HCT116 (cell line): ENCODE data around the gene VMAC. TPM values are rescaled to one million over a fixed set of nuclear protein-coding genes. Genes with fewer than 3 reads are reported as not detected.

Experiments used
- ATAC-seq: fragments of 200-7000 bp; cut with Tn5 transposase; 2 replicates; pipeline ENCODE4 v1.9.1; 2020; ENCODE audit warnings: mild to moderate bottlenecking, moderate library complexity
- BruUV-seq: library from RNA; stranded (reverse); fragments of 400-500 nt; replicated peaks from 2 replicates; lab custom pipeline; 2021; lab: Mats Ljungman, UMichigan
- CTCF ChIA-PET: fragments of 300-600 bp; sonication (Branson Sonifier 250); formaldehyde crosslinking; loops from one replicate; lab custom pipeline; 2021; ENCODE audit warnings: antibody characterized with exemption; lab: Charles Lee
- POLR2A ChIA-PET: fragments of 300-600, 350-600 bp; sonication (Branson Sonifier 250); formaldehyde crosslinking; loops from one replicate; lab custom pipeline; 2021; ENCODE audit warnings: antibody characterized with exemption; lab: Charles Lee
- RAD21 ChIA-PET, 2 experiments: fragments of 300-600 bp; sonication (Branson Sonifier 250); formaldehyde crosslinking; loops; one replicate each; lab custom pipeline; 2023; ENCODE audit warnings: low total read pairs in 2 of 2; ENCODE audit not compliant: uncharacterized antibody in 2 of 2, unreplicated experiment in 2 of 2, low non-redundant PET in 1 of 2; lab: Charles Lee
- DNase-seq: peaks from one replicate; pipeline ENCODE4 v3.0.0-alpha.2; 2010; ENCODE audit warnings: low read depth, low spot score
- H2AFZ ChIP-seq: fragments of 200-600 bp; shearing (Covaris generic), sonication (generic); 2 replicates; pipeline ENCODE4 v1.6.1; 2017; ENCODE audit warnings: low read depth, mixed run types, mixed read lengths, antibody characterized with exemption, low read length; ENCODE audit not compliant: poor library complexity, severe bottlenecking
- H3K27ac ChIP-seq: 2 replicates; pipeline ENCODE4 v1.5.1; 2012; ENCODE audit warnings: low read depth, low read length
- H3K27me3 ChIP-seq: fragments of 200-600 bp; sonication (generic); 2 replicates; pipeline ENCODE4 v1.6.1; 2016; ENCODE audit warnings: mixed run types, low read length, mixed read lengths; ENCODE audit not compliant: insufficient read depth
- H3K36me3 ChIP-seq, 2 experiments: fragments of 200-500 bp in 1 of 2; fragments of 200-600 bp in 1 of 2; sonication (Bioruptor generic) in 1 of 2; sonication (generic) in 1 of 2; 2 replicates each; pipeline versions ENCODE4 v1.5.1 to v1.6.1; 2014 to 2016; ENCODE audit warnings: low read length in 2 of 2, inconsistent platforms in 1 of 2, mixed read lengths in 1 of 2, mixed run types in 1 of 2; ENCODE audit not compliant: insufficient read depth in 2 of 2, control insufficient read depth in 1 of 2
- H3K4me1 ChIP-seq, 2 experiments: fragments of 200-600 bp in 1 of 2; sonication (generic) in 1 of 2; 2 replicates each; pipeline versions ENCODE4 v1.5.1 to v1.6.1; 2012 to 2017; ENCODE audit warnings: low read length in 2 of 2, inconsistent platforms in 1 of 2, mild to moderate bottlenecking in 1 of 2, mixed read lengths in 1 of 2, mixed run types in 1 of 2, moderate library complexity in 1 of 2; ENCODE audit not compliant: insufficient read depth in 2 of 2, control insufficient read depth in 1 of 2
- H3K4me2 ChIP-seq: fragments of 200-600 bp; sonication (generic); 2 replicates; pipeline ENCODE4 v1.6.1; 2017; ENCODE audit warnings: mixed run types, low read length, mixed read lengths
- H3K4me3 ChIP-seq, 2 experiments: fragments of 200-600 bp in 1 of 2; sonication (generic) in 1 of 2; replicated peaks in 1 of 2; 2 replicates each; pipeline ENCODE4 v1.5.1; 2011 to 2016; ENCODE audit warnings: low read length in 2 of 2, control low read depth in 1 of 2, low read depth in 1 of 2, mild to moderate bottlenecking in 1 of 2, mixed read lengths in 1 of 2, mixed run types in 1 of 2
- H3K79me2 ChIP-seq: fragments of 200-600 bp; sonication (generic); 2 replicates; pipeline ENCODE4 v1.6.1; 2017; ENCODE audit warnings: mild to moderate bottlenecking, mixed run types, low read length, moderate library complexity, mixed read lengths; ENCODE audit not compliant: insufficient read depth
- H3K9ac ChIP-seq: fragments of 200-600 bp; sonication (generic); 2 replicates; pipeline ENCODE4 v1.6.1; 2016; ENCODE audit warnings: low read length, mixed read lengths
- H3K9me2 ChIP-seq: fragments of 200-600 bp; sonication (generic), shearing (Covaris generic); 2 replicates; pipeline ENCODE4 v1.6.1; 2017; ENCODE audit warnings: mixed run types, mild to moderate bottlenecking, moderate library complexity; ENCODE audit not compliant: insufficient read depth
- H3K9me3 ChIP-seq, 2 experiments: fragments of 200-500 bp in 1 of 2; fragments of 200-600 bp in 1 of 2; sonication (Bioruptor generic) in 1 of 2; sonication (generic) in 1 of 2; 2 replicates each; pipeline ENCODE4 v1.6.1; 2014 to 2017; ENCODE audit warnings: low read length in 2 of 2, mixed read lengths in 2 of 2, inconsistent platforms in 1 of 2, low read depth in 1 of 2, mild to moderate bottlenecking in 1 of 2, mixed run types in 1 of 2, moderate library complexity in 1 of 2; ENCODE audit not compliant: control insufficient read depth in 1 of 2, insufficient read depth in 1 of 2
- H4K20me1 ChIP-seq: fragments of 200-600 bp; sonication (generic), shearing (Covaris generic); 2 replicates; pipeline ENCODE4 v1.6.1; 2017; ENCODE audit warnings: mixed run types, mild to moderate bottlenecking, moderate library complexity; ENCODE audit not compliant: insufficient read depth
- CBX3 ChIP-seq: IDR thresholded peaks from 2 replicates; pipeline ENCODE4 v1.6.1; 2012; ENCODE audit warnings: low read depth
- EGR1 ChIP-seq: IDR thresholded peaks from 2 replicates; pipeline ENCODE4 v1.6.1; 2012; ENCODE audit warnings: low read depth
- JUND ChIP-seq: IDR thresholded peaks from 2 replicates; pipeline ENCODE4 v1.6.1; 2012
- POLR2AphosphoS5 ChIP-seq: IDR thresholded peaks from 2 replicates; pipeline ENCODE4 v1.6.1; 2011; ENCODE audit warnings: mild to moderate bottlenecking, low read depth, low read length, moderate library complexity
- RAD21 ChIP-seq: IDR thresholded peaks from 2 replicates; pipeline ENCODE4 v1.6.1; 2012; ENCODE audit warnings: low read depth, mild to moderate bottlenecking
- TCF7L2 ChIP-seq: IDR thresholded peaks from 2 replicates; pipeline ENCODE4 v1.7.0; 2011; ENCODE audit warnings: borderline replicate concordance, inconsistent platforms; ENCODE audit not compliant: insufficient read depth, insufficient read length; ENCODE audit errors: extremely low read depth
- intact Hi-C: fragments of 100-400 bp; cut with micrococcal nuclease; formaldehyde crosslinking; loops from 2 replicates; pipeline ENCODE4 v1.10.0; 2022
- total RNA-seq: library from RNA; stranded (reverse); gene quantifications from one replicate; pipeline ENCODE4 v1.2.1, GENCODE V29; 2021; ENCODE audit not compliant: unreplicated experiment
- TF ChIP-seq, protein P1 (sequence below): IDR thresholded peaks from 2 replicates; pipeline ENCODE4 v1.6.1; 2012
- TF ChIP-seq, protein P2 (sequence below): IDR thresholded peaks from 2 replicates; pipeline ENCODE4 v1.6.1; 2011; ENCODE audit warnings: mild to moderate bottlenecking, low read length, moderate library complexity; ENCODE audit not compliant: insufficient replicate concordance; ENCODE audit errors: extremely low read depth
- TF ChIP-seq, protein P3 (sequence below), 3 experiments: fragments of 200-600 bp in 1 of 3; sonication (generic) in 1 of 3; IDR thresholded peaks in 2 of 3; conservative IDR thresholded peaks in 1 of 3; 2 replicates each; pipeline ENCODE4 v1.5.1; 2012 to 2017; ENCODE audit warnings: low read depth in 2 of 3, low read length in 2 of 3, antibody characterized with exemption in 1 of 3, borderline replicate concordance in 1 of 3, control low read depth in 1 of 3, mild to moderate bottlenecking in 1 of 3, mixed read lengths in 1 of 3, mixed run types in 1 of 3, moderate library complexity in 1 of 3; ENCODE audit not compliant: insufficient read depth in 1 of 3

The VMAC gene
- total RNA-seq, 1 experiment from 2014 or later, result 2.1 TPM

DNA sequence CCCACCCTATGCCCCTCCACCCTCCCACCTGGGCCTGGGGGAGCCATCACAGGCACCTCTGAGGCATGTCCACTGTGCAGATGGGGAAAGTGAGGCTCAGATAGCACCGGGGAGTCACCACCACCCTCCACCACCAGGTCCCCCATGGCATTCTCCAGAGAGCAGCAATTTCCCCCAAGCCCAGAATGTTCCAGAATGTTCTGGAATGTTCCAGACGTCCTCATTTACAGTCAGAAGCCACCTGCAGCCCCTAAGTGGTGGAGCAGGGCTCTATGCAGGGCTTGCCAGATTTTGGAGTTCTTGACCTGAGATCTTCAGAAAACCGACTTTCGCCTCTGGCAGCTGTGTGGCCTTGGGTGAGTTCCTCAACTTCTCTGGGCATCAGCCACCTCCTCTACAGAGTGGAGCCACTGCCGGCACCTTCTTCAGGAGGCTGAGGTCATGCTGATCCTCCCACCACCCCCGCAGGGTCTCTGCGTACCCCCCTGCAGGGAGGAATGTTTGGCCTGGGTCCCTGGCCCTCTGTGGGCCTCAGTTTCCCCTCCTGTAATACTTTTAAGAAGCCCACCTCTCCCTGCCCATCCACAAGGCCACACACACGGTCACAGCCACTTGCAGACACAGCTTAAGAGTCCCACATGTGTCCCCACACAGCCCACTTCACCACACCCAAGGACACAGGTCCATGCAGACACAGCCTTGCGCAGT is 40.5 kb upstream of the VMAC start:
- H3K36me3 ChIP-seq, result no peaks in the 10 kb centered on the region
- no peaks in the 10 kb centered on the region; a peak in 1 of 4 replicates for H3K4me1 ChIP-seq
- H4K20me1 ChIP-seq, result no peaks in the 10 kb centered on the region
- H3K9ac ChIP-seq, result no peak overlapping the region
- H3K27ac ChIP-seq, result no peak overlapping the region
- H2AFZ ChIP-seq, result no peak overlapping the region
- TF ChIP-seq CBX3 (no peak), JUND (no peak), POLR2AphosphoS5 (no peak), EGR1 (no peak), TCF7L2 (no peak)
- TF ChIP-seq, protein P1, sequence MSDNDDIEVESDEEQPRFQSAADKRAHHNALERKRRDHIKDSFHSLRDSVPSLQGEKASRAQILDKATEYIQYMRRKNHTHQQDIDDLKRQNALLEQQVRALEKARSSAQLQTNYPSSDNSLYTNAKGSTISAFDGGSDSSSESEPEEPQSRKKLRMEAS, result no peak
- TF ChIP-seq, all 23 proteins: peak for 0
- intact Hi-C loops, result no loop called here
- no peak overlapping the region for H3K4me3 ChIP-seq
- H3K9me2 ChIP-seq, result no peaks in the 10 kb centered on the region
- ChIA-PET POLR2A (no interaction called here), CTCF (no interaction called here), RAD21 (no interaction called here)
- H3K9me3 ChIP-seq, result no peaks in the 10 kb centered on the region
- DNase-seq (no peak), ATAC-seq (no peak)
- H3K27me3 ChIP-seq, result no peaks in the 10 kb centered on the region
- H3K79me2 ChIP-seq, result no peaks in the 10 kb centered on the region
- no TSS peak for BruUV-seq
- H3K4me2 ChIP-seq, result no peak overlapping the region

DNA sequence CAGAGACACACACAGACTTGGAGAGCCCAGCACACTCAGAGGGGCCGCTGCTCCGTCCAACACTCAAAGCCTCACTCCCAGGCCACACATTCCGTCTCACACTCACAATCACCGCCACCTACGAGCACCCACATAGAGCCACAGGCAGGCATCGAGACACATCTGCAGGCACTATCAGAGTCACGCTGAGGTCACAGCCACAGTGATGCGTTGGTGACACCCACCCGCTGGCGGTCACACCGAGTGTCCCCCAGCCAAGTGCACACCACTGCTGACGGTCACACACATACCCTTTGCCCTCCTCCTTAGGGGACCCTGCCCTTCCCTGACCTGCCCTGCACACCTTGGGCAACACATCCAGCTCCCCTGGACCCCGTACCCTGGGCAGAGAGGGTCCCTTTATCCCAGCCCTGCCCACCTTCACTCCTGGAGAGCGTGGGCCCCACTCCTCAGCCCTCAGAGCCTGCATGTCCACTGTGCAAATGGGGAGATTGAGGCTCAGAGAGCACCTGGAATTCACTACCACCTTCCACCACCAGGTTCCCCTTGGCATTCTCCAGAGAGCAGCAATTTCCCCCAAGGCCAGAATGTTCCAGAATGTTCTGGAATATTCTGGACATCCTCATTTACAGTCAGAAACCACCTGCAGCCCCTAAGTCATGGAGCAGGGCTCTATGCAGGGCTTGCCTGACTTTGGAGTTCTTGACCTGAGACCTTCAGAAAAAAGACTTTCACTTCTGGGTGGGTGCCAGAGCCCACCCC is 39.8 kb upstream of the VMAC start:
- ChIA-PET CTCF (no interaction called here), POLR2A (no interaction called here), RAD21 (no interaction called here)
- Histone ChIP-seq H4K20me1 (no peaks in the 10 kb centered on the region), H3K4me1 (no peaks in the 10 kb centered on the region; a peak in 1 of 4 replicates), H3K4me3 (no peak overlapping the region), H3K27me3 (no peaks in the 10 kb centered on the region), H3K9me2 (no peaks in the 10 kb centered on the region), H3K36me3 (no peaks in the 10 kb centered on the region), H2AFZ (no peak overlapping the region), H3K9me3 (no peaks in the 10 kb centered on the region), H3K79me2 (no peaks in the 10 kb centered on the region), H3K4me2 (no peak overlapping the region), H3K27ac (no peak overlapping the region), H3K9ac (no peak overlapping the region)
- ATAC-seq, result peak; percentile 52
- TF ChIP-seq JUND, result no peak
- no peak for TF ChIP-seq TCF7L2
- TF ChIP-seq, protein P2, sequence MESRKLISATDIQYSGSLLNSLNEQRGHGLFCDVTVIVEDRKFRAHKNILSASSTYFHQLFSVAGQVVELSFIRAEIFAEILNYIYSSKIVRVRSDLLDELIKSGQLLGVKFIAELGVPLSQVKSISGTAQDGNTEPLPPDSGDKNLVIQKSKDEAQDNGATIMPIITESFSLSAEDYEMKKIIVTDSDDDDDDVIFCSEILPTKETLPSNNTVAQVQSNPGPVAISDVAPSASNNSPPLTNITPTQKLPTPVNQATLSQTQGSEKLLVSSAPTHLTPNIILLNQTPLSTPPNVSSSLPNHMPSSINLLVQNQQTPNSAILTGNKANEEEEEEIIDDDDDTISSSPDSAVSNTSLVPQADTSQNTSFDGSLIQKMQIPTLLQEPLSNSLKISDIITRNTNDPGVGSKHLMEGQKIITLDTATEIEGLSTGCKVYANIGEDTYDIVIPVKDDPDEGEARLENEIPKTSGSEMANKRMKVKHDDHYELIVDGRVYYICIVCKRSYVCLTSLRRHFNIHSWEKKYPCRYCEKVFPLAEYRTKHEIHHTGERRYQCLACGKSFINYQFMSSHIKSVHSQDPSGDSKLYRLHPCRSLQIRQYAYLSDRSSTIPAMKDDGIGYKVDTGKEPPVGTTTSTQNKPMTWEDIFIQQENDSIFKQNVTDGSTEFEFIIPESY, result no peak
- TF ChIP-seq RAD21, result no peak
- TF ChIP-seq, protein P1, result no peak
- TF ChIP-seq, protein P3, sequence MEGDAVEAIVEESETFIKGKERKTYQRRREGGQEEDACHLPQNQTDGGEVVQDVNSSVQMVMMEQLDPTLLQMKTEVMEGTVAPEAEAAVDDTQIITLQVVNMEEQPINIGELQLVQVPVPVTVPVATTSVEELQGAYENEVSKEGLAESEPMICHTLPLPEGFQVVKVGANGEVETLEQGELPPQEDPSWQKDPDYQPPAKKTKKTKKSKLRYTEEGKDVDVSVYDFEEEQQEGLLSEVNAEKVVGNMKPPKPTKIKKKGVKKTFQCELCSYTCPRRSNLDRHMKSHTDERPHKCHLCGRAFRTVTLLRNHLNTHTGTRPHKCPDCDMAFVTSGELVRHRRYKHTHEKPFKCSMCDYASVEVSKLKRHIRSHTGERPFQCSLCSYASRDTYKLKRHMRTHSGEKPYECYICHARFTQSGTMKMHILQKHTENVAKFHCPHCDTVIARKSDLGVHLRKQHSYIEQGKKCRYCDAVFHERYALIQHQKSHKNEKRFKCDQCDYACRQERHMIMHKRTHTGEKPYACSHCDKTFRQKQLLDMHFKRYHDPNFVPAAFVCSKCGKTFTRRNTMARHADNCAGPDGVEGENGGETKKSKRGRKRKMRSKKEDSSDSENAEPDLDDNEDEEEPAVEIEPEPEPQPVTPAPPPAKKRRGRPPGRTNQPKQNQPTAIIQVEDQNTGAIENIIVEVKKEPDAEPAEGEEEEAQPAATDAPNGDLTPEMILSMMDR (IDR thresholded peaks at IDR 0.05 in 2 of 3, conservative IDR thresholded peaks at IDR 0.05 in 1 of 3; ENCODE audit: borderline replicate concordance in 1 of 3, insufficient read depth in 1 of 3, low read depth in 2 of 3, low read length in 2 of 3), result peak in 2 of 3 experiments; percentile 30 to 47; a peak in 3 of 6 replicates
- intact Hi-C loops, result no loop called here
- BruUV-seq, result no TSS peak
- no peak for DNase-seq
